K562 (cell line): ENCODE data around the gene WBP1L. TPM values are rescaled to one million over a fixed set of nuclear protein-coding genes. Genes with fewer than 3 reads are reported as not detected.

Source experiments
- ATAC-seq: fragments of 200-7000 bp; cut with Tn5 transposase; 3 replicates; pipeline ENCODE4 v1.9.1; 2020; ENCODE audit warnings: moderate library complexity
- BruUV-seq: library from RNA; stranded (reverse); fragments of 400-500 nt; replicated peaks from 2 replicates; lab custom pipeline; 2021; lab: Mats Ljungman, UMichigan
- CTCF ChIA-PET: fragments of 300-600 bp; formaldehyde crosslinking; extraction: SDS; loops from one replicate; lab custom pipeline; 2021; ENCODE audit warnings: low intra/inter-chr PET ratio; lab: Yijun Ruan, JAX
- POLR2A ChIA-PET: fragments of 300-600, 350-650 bp; sonication (Branson Sonifier 250); formaldehyde crosslinking; extraction: SDS; loops from one replicate; lab custom pipeline; 2021; ENCODE audit warnings: antibody characterized with exemption, inconsistent platforms; lab: Yijun Ruan, JAX
- DNase-seq, 4 experiments: peaks; one replicate each; pipeline versions ENCODE4 v3.0.0 to v3.0.0-alpha.2; 2011 to 2018; ENCODE audit warnings: low spot score in 3 of 4, mixed read lengths in 3 of 4; ENCODE audit errors: extremely low read depth in 1 of 4
- FAIRE-seq: peaks from 2 replicates; lab custom pipeline; 2011; peaks lifted over from hg19 to GRCh38; lab: Jason Lieb, UNC
- H2AFZ ChIP-seq: 2 replicates; pipeline ENCODE4 v1.6.0; 2011; ENCODE audit warnings: low read depth, low read length, control low read depth, inconsistent platforms
- H3K27ac ChIP-seq: fragments of 200-600 bp; 3 replicates; pipeline ENCODE4 v1.8.0; 2011; ENCODE audit warnings: low read depth, mild to moderate bottlenecking, control low read depth, inconsistent platforms, low read length, moderate library complexity, mixed read lengths; ENCODE audit errors: extremely low read depth
- H3K27me3 ChIP-seq, 2 experiments: fragments of 300-600 bp in 1 of 2; 2 replicates in 1 of 2; 3 replicates in 1 of 2; pipeline versions ENCODE4 v1.6.0 to v1.8.0; 2011; ENCODE audit warnings: inconsistent platforms in 2 of 2, low read length in 2 of 2, mild to moderate bottlenecking in 1 of 2, mixed read lengths in 1 of 2, moderate library complexity in 1 of 2; ENCODE audit not compliant: control insufficient read depth in 2 of 2, insufficient read depth in 2 of 2
- H3K36me3 ChIP-seq: fragments of 300-600 bp; 3 replicates; pipeline ENCODE4 v1.8.0; 2011; ENCODE audit warnings: mild to moderate bottlenecking, low read length, inconsistent platforms; ENCODE audit not compliant: control insufficient read depth, insufficient read depth
- H3K4me1 ChIP-seq, 2 experiments: fragments of 200-600 bp in 1 of 2; replicated peaks in 1 of 2; 2 replicates in 1 of 2; 3 replicates in 1 of 2; pipeline versions ENCODE4 v1.5.1 to v1.8.0; 2011; ENCODE audit warnings: inconsistent platforms in 2 of 2, low read length in 2 of 2, mild to moderate bottlenecking in 1 of 2, mixed read lengths in 1 of 2, moderate library complexity in 1 of 2; ENCODE audit not compliant: control insufficient read depth in 2 of 2, insufficient read depth in 2 of 2
- H3K4me2 ChIP-seq: 2 replicates; pipeline ENCODE4 v1.6.1; 2011; ENCODE audit warnings: low read length, control low read depth, inconsistent platforms, mixed read lengths; ENCODE audit not compliant: insufficient read depth
- H3K4me3 ChIP-seq: fragments of 200-600 bp; sonication (generic), shearing (Covaris generic); 2 replicates; pipeline ENCODE4 v1.5.1; 2016; ENCODE audit warnings: control low read depth, inconsistent platforms
- H3K79me2 ChIP-seq: fragments of 200-600 bp; 3 replicates; pipeline ENCODE4 v1.8.0; 2011; ENCODE audit warnings: low read length, inconsistent platforms; ENCODE audit not compliant: control insufficient read depth, insufficient read depth
- H3K9ac ChIP-seq, 2 experiments: 2 replicates each; pipeline versions ENCODE4 v1.6.0 to v1.6.1; 2011; ENCODE audit warnings: low read depth in 2 of 2, low read length in 2 of 2, control low read depth in 1 of 2, inconsistent platforms in 1 of 2, mild to moderate bottlenecking in 1 of 2, mixed read lengths in 1 of 2; ENCODE audit not compliant: insufficient read depth in 1 of 2
- H3K9me1 ChIP-seq: one replicate; pipeline ENCODE4 v1.6.0; 2011; ENCODE audit warnings: inconsistent platforms, mild to moderate bottlenecking, low read length, moderate library complexity; ENCODE audit not compliant: control insufficient read depth, insufficient read depth
- H3K9me3 ChIP-seq: replicated peaks from 2 replicates; pipeline ENCODE4 v1.5.1; 2011; ENCODE audit warnings: low read depth, low read length, inconsistent platforms; ENCODE audit not compliant: control insufficient read depth, insufficient read depth
- H4K20me1 ChIP-seq: replicated peaks from 2 replicates; pipeline ENCODE4 v1.6.1; 2011; ENCODE audit warnings: low read length, inconsistent platforms, mixed read lengths; ENCODE audit not compliant: control insufficient read depth, insufficient read depth
- BCOR ChIP-seq: fragments of 450-650 bp; IDR thresholded peaks from 2 replicates; pipeline ENCODE4 v1.6.1; 2016
- ESRRA ChIP-seq: fragments of 450-650 bp; IDR thresholded peaks from 2 replicates; pipeline ENCODE4 v1.6.1; 2014; ENCODE audit warnings: low read depth, mild to moderate bottlenecking, moderate library complexity, borderline replicate concordance
- RBM25 ChIP-seq: fragments of 200-400 bp; formaldehyde crosslinking; IDR thresholded peaks from 2 replicates; pipeline ENCODE4 v1.6.1; 2018; ENCODE audit warnings: low read length, low read depth, moderate library complexity; ENCODE audit not compliant: severe bottlenecking
- SRSF3 ChIP-seq: fragments of 200-400 bp; formaldehyde crosslinking; IDR thresholded peaks from 2 replicates; pipeline ENCODE4 v1.6.1; 2016; ENCODE audit warnings: mild to moderate bottlenecking, low read length, moderate library complexity; ENCODE audit not compliant: insufficient read depth
- WGBS: fragments of 100-300 bp; shearing (Covaris generic); methylation state at CpG from one replicate; pipeline ENCODE4 v1.1.6; 2016; ENCODE audit warnings: low coverage, mixed read lengths; ENCODE audit not compliant: insufficient coverage; ENCODE audit errors: missing lambda C conversion rate; 5-methylcytosine and 5-hydroxymethylcytosine counted together
- in situ Hi-C: fragments of 300-500 bp; cut with MboI; formaldehyde crosslinking; loops from 4 replicates; pipeline ENCODE4 v1.15.0; 2018; ENCODE audit warnings: inconsistent platforms, mixed read lengths
- intact Hi-C: fragments of 100-400 bp; cut with micrococcal nuclease; formaldehyde crosslinking; loops from 2 replicates; pipeline ENCODE4 v1.14.2; 2022
- polyA plus RNA-seq, 8 experiments: library from polyadenylated mRNA; depleted of rRNA in 4 of 8; stranded (reverse) in 5 of 8; unstranded in 3 of 8; fragments of >200 nt; fragmentation: Nextera tagmentation in 2 of 8; fragmentation: Illumina TruSeq in 1 of 8; extraction: Ambion mirVana in 2 of 8; extraction: Trizol in 1 of 8; gene quantifications; 2 replicates each; pipeline versions ENCODE4 v1.2.1 to v1.2.3, GENCODE V29; 2011 to 2014; ENCODE audit warnings: inconsistent platforms in 1 of 8, missing spikeins in 1 of 8
- total RNA-seq, 7 experiments: library from RNA; depleted of rRNA in 6 of 7; stranded (reverse); fragments of >200 nt in 6 of 7; fragmentation: Illumina TruSeq in 2 of 7; extraction: Trizol in 2 of 7; gene quantifications; 2 replicates each; pipeline versions ENCODE4 v1.2.1 to v1.2.3, GENCODE V29; 2011 to 2021; ENCODE audit warnings: low replicate concordance in 1 of 7
- TF ChIP-seq, protein P1 (sequence below): fragments of 450-650 bp; IDR thresholded peaks from one replicate; pipeline ENCODE4 v1.6.1; 2018; ENCODE audit warnings: mild to moderate bottlenecking, moderate library complexity; ENCODE audit not compliant: partially characterized antibody

The WBP1L gene
- total and polyA plus RNA-seq, 9 of the 15 experiments (the other 6 are each of a cell fraction or from before 2014, with no cell fraction given), result 3.2 to 14.4 (median 11.3) TPM

DNA sequence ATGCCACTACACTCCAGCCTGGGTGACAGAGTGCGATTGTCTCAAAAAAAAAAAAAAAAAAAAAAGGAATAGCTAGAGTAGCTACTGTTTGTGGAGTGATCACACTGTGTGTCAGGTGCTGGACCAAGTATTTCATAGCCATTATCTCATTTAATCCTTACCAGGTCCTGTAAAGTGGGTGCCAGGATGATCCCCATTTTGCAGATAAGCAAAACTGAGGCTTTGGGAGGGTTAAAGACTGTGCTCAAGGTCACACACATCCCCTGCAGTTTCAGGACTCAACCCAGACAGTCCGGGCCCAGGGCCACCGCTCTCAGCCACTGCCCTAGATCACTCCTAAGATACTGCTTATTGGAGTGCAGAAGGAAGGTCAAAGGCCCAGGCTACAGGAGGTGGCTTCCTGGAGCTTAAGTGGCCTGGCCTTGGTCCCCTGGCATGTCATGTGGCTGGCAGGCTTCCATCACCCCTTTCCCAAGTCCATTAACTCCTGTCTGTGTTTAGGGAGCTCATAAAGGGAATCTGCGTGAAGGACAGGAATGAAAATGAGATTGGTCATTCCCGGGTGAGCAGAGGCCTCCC, 12.4 kb upstream of the WBP1L start:
- TF ChIP-seq SRSF3, result no peak
- TF ChIP-seq BCOR, result 0 out of 2 replicates have a peak, but pooled peaks have one; percentile 20
- TF ChIP-seq ESRRA, result peak; percentile 75; the same call in 1 of the 2 replicates
- peak; percentile 81 for TF ChIP-seq RBM25
- TF ChIP-seq, protein P1, sequence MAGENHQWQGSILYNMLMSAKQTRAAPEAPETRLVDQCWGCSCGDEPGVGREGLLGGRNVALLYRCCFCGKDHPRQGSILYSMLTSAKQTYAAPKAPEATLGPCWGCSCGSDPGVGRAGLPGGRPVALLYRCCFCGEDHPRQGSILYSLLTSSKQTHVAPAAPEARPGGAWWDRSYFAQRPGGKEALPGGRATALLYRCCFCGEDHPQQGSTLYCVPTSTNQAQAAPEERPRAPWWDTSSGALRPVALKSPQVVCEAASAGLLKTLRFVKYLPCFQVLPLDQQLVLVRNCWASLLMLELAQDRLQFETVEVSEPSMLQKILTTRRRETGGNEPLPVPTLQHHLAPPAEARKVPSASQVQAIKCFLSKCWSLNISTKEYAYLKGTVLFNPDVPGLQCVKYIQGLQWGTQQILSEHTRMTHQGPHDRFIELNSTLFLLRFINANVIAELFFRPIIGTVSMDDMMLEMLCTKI, result no peak
- Histone ChIP-seq H3K9me1 (no peaks in the 10 kb centered on the region), H3K27me3 (no peaks in the 10 kb centered on the region), H3K27ac (no peak overlapping the region), H4K20me1 (no peaks in the 10 kb centered on the region), H3K4me2 (no peak overlapping the region), H3K9ac (no peak overlapping the region), H3K36me3 (peaks cover 68% of the 10 kb centered on the region), H2AFZ (no peak overlapping the region), H3K9me3 (no peaks in the 10 kb centered on the region), H3K79me2 (no peaks in the 10 kb centered on the region), H3K4me3 (no peak overlapping the region), H3K4me1 (peaks cover 10 to 11% of the 10 kb centered on the region in 2 experiments; a peak in 4 of 5 replicates)
- no peak for DNase-seq
- intact Hi-C loops, result no loop called here
- BruUV-seq, result no TSS peak
- FAIRE-seq, result no peak
- POLR2A ChIA-PET, result no interaction called here
- CTCF ChIA-PET, result interaction anchor here (0.6 kb wide), 1 partner anchor 339 kb away, joined by 3 read pairs; no protein-coding TSS in a partner anchor
- ATAC-seq, result no peak
- 77% methylated on average over 4 of the region's 5 CpGs for WGBS
- in situ Hi-C loops, result no loop called here
